ENCODE data around the gene TRIM16.

GRCh38 chr17:15650741-15651582 is 33.1 kb downstream of the TRIM16 start:
- no peak for TF ChIP-seq CTCF (IDR thresholded peaks at IDR 0.05)
- no peak for TF ChIP-seq POLR2A (IDR thresholded peaks at IDR 0.05)
